ENCODE data around the gene FBH1. TPM values are rescaled to one million over a fixed set of nuclear protein-coding genes. Genes with fewer than 3 reads are reported as not detected.

The FBH1 gene
- total RNA-seq, 5 donors from 2014 or later (not counting 1 experiment from before 2014, with no cell fraction given), result 72.8 to 95.5 (median 86.2) TPM

DNA sequence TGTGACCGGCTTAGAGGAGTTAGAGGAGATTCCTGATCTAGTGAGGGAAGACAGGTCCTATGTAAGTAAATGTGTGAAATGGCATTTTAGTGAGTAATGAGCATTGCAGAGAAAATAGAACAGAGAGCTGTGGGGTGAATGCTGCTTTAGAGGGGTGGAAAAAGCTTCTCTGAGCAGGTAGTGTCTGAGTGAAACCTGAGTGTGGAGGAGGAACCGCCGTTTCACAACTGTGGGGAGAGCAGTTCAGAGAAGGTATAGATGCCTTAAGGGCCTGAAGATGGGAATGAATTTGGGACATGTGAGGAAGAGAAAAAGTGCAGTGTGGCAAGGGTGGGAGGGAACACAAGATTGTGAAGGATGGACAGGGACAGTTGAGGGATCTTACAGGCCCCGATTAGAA lies 21.6 kb downstream of the FBH1 start:
- no peak for DNase-seq
- H3K27ac ChIP-seq (ENCODE audit: low read length), result no peak overlapping the region
- Mint-ChIP-seq H3K9me3 (no peaks in the 10 kb centered on the region), H3K27ac (peak overlapping the region in 1 of 2 donors; percentile 35), H3K27me3 (no peaks in the 10 kb centered on the region), H3K36me3 (peaks cover 70% of the 10 kb centered on the region), H3K4me3 (no peak overlapping the region), H3K4me1 (peaks cover 7 to 11% (median 9%) of the 10 kb centered on the region in 3 donors)
- ChIA-PET POLR2A (no interaction called here), CTCF (no interaction called here)
- 82% methylated on average over 3 of the region's 4 CpGs for WGBS (ENCODE audit: insufficient coverage)
- H3K36me3 ChIP-seq (ENCODE audit: control insufficient read depth in 2 of 2, extremely low read depth in 1 of 2, insufficient read depth in 1 of 2, low read length in 1 of 2), result peaks cover 27 to 76% of the 10 kb centered on the region in 2 donors
- H3K4me3 ChIP-seq (ENCODE audit: control insufficient read depth in 1 of 2, extremely low read depth in 1 of 2, low read length in 1 of 2), result no peak overlapping the region
- no peaks in the 10 kb centered on the region for H3K27me3 ChIP-seq (replicated peaks in 1 of 2; ENCODE audit: control insufficient read depth in 2 of 2, extremely low read depth in 1 of 2, insufficient read depth in 2 of 2, low read length in 1 of 2)
- H3K9me3 ChIP-seq, result no peaks in the 10 kb centered on the region
- H3K4me1 ChIP-seq (ENCODE audit: control insufficient read depth in 1 of 2, extremely low read depth in 1 of 2, insufficient read depth in 2 of 2, low read length in 2 of 2), result no peaks in the 10 kb centered on the region
- ATAC-seq (replicated peaks in 1 of 4), result no peak

DNA sequence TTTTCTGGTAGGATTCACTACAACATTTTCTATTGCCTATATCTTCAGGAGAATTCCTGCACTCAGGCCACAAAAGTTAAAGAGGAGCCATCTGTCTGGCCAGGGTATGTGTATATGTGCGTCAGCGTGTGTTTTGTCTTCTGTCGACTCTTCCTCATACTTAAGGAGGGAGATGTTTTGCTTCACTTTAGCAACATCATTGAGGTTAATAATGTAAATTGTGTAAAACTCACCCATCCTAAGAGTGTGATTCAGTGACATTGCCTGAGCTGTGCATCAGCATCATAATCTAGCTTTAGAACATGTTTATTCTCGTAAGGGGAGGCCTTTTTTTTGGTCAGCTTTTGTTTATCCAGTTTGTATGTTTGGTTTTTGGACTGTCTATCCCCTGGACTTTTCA lies 23.7 kb downstream of the FBH1 start:
- no peaks in the 10 kb centered on the region for H3K27me3 Mint-ChIP-seq

DNA sequence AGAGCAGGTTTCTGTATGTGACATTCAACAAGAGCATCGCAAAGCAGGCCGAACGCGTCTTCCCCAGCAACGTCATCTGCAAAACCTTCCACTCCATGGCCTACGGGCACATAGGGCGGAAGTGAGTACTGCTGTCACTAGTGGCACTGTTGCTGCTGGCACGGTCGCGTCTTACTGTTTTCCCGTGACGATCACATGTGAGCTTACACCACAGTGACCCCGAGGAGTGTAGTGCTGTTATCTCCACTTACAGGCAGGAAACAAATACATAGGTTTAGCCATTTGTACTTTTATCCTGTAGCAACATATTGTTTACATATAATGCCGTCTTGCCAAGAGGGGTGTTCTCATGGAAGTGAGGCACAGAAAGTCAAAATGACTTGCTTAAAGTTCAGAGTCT lies 25.4 kb downstream of the FBH1 start:
- Mint-ChIP-seq H3K27ac (no peak overlapping the region), H3K36me3 (peaks cover 74% of the 10 kb centered on the region), H3K4me1 (peaks cover 0 to 4% (median 0%) of the 10 kb centered on the region in 3 donors), H3K4me3 (no peak overlapping the region), H3K9me3 (no peaks in the 10 kb centered on the region), H3K27me3 (no peaks in the 10 kb centered on the region)
- DNase-seq, result no peak
- CTCF ChIA-PET, result no interaction called here
- Histone ChIP-seq H3K36me3 (ENCODE audit: control insufficient read depth in 2 of 2, extremely low read depth in 1 of 2, insufficient read depth in 1 of 2, low read length in 1 of 2) (peaks cover 33 to 94% of the 10 kb centered on the region in 2 donors), H3K27ac (ENCODE audit: low read length) (no peak overlapping the region), H3K9me3 (no peaks in the 10 kb centered on the region), H3K4me3 (ENCODE audit: control insufficient read depth in 1 of 2, extremely low read depth in 1 of 2, low read length in 1 of 2) (no peak overlapping the region), H3K27me3 (replicated peaks in 1 of 2; ENCODE audit: control insufficient read depth in 2 of 2, extremely low read depth in 1 of 2, insufficient read depth in 2 of 2, low read length in 1 of 2) (no peaks in the 10 kb centered on the region), H3K4me1 (ENCODE audit: control insufficient read depth in 1 of 2, extremely low read depth in 1 of 2, insufficient read depth in 2 of 2, low read length in 2 of 2) (no peaks in the 10 kb centered on the region)
- 95% methylated on average over 13 of the region's 14 CpGs for WGBS (ENCODE audit: insufficient coverage)
- POLR2A ChIA-PET, result no interaction called here
- ATAC-seq (replicated peaks in 1 of 4), result no peak

More for the DNA sequence above, 23.7 kb downstream of the FBH1 start:
- peaks cover 0 to 5% (median 0%) of the 10 kb centered on the region in 3 donors for H3K4me1 Mint-ChIP-seq
- ChIA-PET POLR2A (no interaction called here), CTCF (no interaction called here)
- Histone ChIP-seq H3K4me1 (ENCODE audit: control insufficient read depth in 1 of 2, extremely low read depth in 1 of 2, insufficient read depth in 2 of 2, low read length in 2 of 2) (no peaks in the 10 kb centered on the region), H3K4me3 (ENCODE audit: control insufficient read depth in 1 of 2, extremely low read depth in 1 of 2, low read length in 1 of 2) (no peak overlapping the region), H3K27ac (ENCODE audit: low read length) (no peak overlapping the region), H3K9me3 (no peaks in the 10 kb centered on the region), H3K27me3 (replicated peaks in 1 of 2; ENCODE audit: control insufficient read depth in 2 of 2, extremely low read depth in 1 of 2, insufficient read depth in 2 of 2, low read length in 1 of 2) (no peaks in the 10 kb centered on the region), H3K36me3 (ENCODE audit: control insufficient read depth in 2 of 2, extremely low read depth in 1 of 2, insufficient read depth in 1 of 2, low read length in 1 of 2) (peaks cover 39 to 95% of the 10 kb centered on the region in 2 donors)
- 100% methylated on average over 1 of the region's 4 CpGs for whole genome bisulfite sequencing (ENCODE audit: insufficient coverage)
- H3K27ac Mint-ChIP-seq, result no peak overlapping the region
- H3K9me3 Mint-ChIP-seq, result no peaks in the 10 kb centered on the region
- ATAC-seq (replicated peaks in 1 of 4) (no peak), DNase-seq (no peak)
- peaks cover 78% of the 10 kb centered on the region for H3K36me3 Mint-ChIP-seq
- H3K4me3 Mint-ChIP-seq, result no peak overlapping the region

DNA sequence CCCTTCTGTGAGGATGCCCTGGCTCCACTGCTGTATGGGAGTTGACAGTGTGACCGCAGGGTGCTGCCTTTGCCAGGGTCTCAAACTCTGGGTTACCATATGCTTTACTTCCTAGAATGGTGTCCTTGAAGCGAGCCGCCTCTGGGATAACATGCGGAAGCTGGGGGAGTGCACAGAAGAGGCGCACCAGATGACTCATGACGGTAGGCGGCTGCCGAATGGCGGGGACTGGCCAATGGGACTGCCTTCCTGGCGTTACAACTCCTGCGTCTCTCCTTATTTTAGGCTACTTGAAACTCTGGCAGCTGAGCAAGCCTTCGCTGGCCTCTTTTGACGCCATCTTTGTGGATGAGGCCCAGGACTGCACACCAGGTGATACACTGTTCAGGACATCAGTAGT lies 27.3 kb downstream of the FBH1 start:
- DNase-seq, result no peak
- Histone ChIP-seq H3K9me3 (no peaks in the 10 kb centered on the region), H3K4me1 (ENCODE audit: control insufficient read depth in 1 of 2, extremely low read depth in 1 of 2, insufficient read depth in 2 of 2, low read length in 2 of 2) (no peaks in the 10 kb centered on the region), H3K4me3 (ENCODE audit: control insufficient read depth in 1 of 2, extremely low read depth in 1 of 2, low read length in 1 of 2) (no peak overlapping the region), H3K27ac (ENCODE audit: low read length) (no peak overlapping the region), H3K27me3 (replicated peaks in 1 of 2; ENCODE audit: control insufficient read depth in 2 of 2, extremely low read depth in 1 of 2, insufficient read depth in 2 of 2, low read length in 1 of 2) (no peaks in the 10 kb centered on the region), H3K36me3 (ENCODE audit: control insufficient read depth in 2 of 2, extremely low read depth in 1 of 2, insufficient read depth in 1 of 2, low read length in 1 of 2) (peaks cover 33 to 95% of the 10 kb centered on the region in 2 donors)
- Mint-ChIP-seq H3K36me3 (peaks cover 80% of the 10 kb centered on the region), H3K4me3 (no peak overlapping the region), H3K4me1 (peaks cover 0 to 4% (median 0%) of the 10 kb centered on the region in 3 donors), H3K27ac (no peak overlapping the region), H3K9me3 (no peaks in the 10 kb centered on the region), H3K27me3 (no peaks in the 10 kb centered on the region)
- CTCF ChIA-PET, result no interaction called here
- ATAC-seq (replicated peaks in 1 of 4), result no peak
- POLR2A ChIA-PET, result no interaction called here
- WGBS (ENCODE audit: insufficient coverage), result 98% methylated on average over 13 of the region's 13 CpGs

DNA sequence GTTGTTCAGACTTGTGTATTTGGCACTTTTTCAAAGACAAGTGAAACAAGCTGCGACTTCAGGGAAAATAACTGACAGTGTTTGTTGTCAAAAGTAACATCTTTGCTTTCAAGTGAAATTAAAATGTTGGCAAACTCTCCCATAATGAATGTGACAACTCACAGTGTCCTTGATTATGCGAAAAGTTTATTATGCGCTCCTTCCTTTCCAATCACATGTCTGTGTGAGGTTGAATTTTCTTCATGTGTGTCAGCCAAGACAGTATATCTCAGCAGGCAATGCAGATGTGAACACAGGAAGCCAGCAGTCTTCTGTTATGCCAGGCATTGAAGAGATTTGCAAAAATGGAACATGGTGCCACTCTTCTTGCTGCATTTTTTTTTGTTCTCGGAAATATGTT lies 28.7 kb downstream of the FBH1 start:
- Mint-ChIP-seq H3K27ac (no peak overlapping the region), H3K4me1 (no peaks in the 10 kb centered on the region), H3K36me3 (peaks cover 80% of the 10 kb centered on the region), H3K9me3 (no peaks in the 10 kb centered on the region), H3K27me3 (no peaks in the 10 kb centered on the region), H3K4me3 (no peak overlapping the region)
- Histone ChIP-seq H3K4me1 (ENCODE audit: control insufficient read depth in 1 of 2, extremely low read depth in 1 of 2, insufficient read depth in 2 of 2, low read length in 2 of 2) (no peaks in the 10 kb centered on the region), H3K4me3 (ENCODE audit: control insufficient read depth in 1 of 2, extremely low read depth in 1 of 2, low read length in 1 of 2) (no peak overlapping the region), H3K27ac (ENCODE audit: low read length) (no peak overlapping the region), H3K36me3 (ENCODE audit: control insufficient read depth in 2 of 2, extremely low read depth in 1 of 2, insufficient read depth in 1 of 2, low read length in 1 of 2) (peaks cover 39 to 95% of the 10 kb centered on the region in 2 donors), H3K9me3 (no peaks in the 10 kb centered on the region), H3K27me3 (replicated peaks in 1 of 2; ENCODE audit: control insufficient read depth in 2 of 2, extremely low read depth in 1 of 2, insufficient read depth in 2 of 2, low read length in 1 of 2) (no peaks in the 10 kb centered on the region)
- ATAC-seq (replicated peaks in 1 of 4) (no peak), DNase-seq (no peak)
- CTCF ChIA-PET, result no interaction called here
- 100% methylated on average over 2 of the region's 4 CpGs for WGBS (ENCODE audit: insufficient coverage)
- POLR2A ChIA-PET, result no interaction called here

DNA sequence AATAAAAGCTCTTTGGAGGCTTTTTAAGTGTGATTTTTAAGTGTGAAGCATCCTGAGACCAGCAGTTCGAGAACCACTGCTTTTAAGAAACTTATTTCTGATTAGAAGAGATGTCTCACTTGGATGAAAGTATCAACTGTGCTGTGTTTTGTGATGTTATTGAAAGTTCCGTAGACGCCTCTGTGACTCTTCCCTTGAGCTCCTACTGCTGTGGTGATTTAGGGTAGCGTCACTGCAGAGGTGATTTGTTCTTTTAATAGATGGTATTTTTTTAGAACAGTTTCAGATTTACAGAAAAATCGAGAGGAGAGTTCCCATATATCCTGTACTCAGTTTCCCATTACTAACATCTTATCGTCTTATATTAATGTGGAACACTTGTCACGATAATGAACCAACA lies 29.5 kb downstream of the FBH1 start:
- no peaks in the 10 kb centered on the region for H3K9me3 Mint-ChIP-seq
- no peak for ATAC-seq (replicated peaks in 1 of 4)
- Histone ChIP-seq H3K9me3 (no peaks in the 10 kb centered on the region), H3K36me3 (ENCODE audit: control insufficient read depth in 2 of 2, extremely low read depth in 1 of 2, insufficient read depth in 1 of 2, low read length in 1 of 2) (peaks cover 38 to 93% of the 10 kb centered on the region in 2 donors), H3K27ac (ENCODE audit: low read length) (no peak overlapping the region), H3K27me3 (replicated peaks in 1 of 2; ENCODE audit: control insufficient read depth in 2 of 2, extremely low read depth in 1 of 2, insufficient read depth in 2 of 2, low read length in 1 of 2) (no peaks in the 10 kb centered on the region), H3K4me3 (ENCODE audit: control insufficient read depth in 1 of 2, extremely low read depth in 1 of 2, low read length in 1 of 2) (no peak overlapping the region), H3K4me1 (ENCODE audit: control insufficient read depth in 1 of 2, extremely low read depth in 1 of 2, insufficient read depth in 2 of 2, low read length in 2 of 2) (no peaks in the 10 kb centered on the region)
- no peak for DNase-seq
- H3K36me3 Mint-ChIP-seq, result peaks cover 80% of the 10 kb centered on the region
- no peaks in the 10 kb centered on the region for H3K4me1 Mint-ChIP-seq
- WGBS (ENCODE audit: insufficient coverage), result 80% methylated on average over 1 of the region's 7 CpGs
- ChIA-PET CTCF (no interaction called here), POLR2A (no interaction called here)
- no peak overlapping the region for H3K4me3 Mint-ChIP-seq
- no peak overlapping the region for H3K27ac Mint-ChIP-seq
- H3K27me3 Mint-ChIP-seq, result no peaks in the 10 kb centered on the region

DNA sequence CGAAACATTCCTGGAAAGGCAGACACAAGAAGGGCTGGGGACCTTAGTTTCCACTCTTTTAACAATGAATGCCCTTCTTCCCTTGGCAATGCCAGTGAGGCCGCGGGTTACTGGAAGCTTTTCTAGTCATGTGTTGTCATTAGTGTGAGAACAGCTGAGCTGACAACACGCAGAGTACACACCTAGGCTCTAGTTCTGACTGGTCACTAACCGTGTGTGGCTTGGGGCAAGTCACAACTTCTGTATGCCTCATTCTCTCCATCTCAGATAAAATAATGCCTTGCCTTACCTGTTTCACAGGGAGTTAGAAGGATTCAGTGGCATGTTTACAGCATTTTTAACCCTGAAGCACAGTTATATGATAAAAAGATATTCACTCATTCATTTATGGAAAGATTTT lies 31.7 kb downstream of the FBH1 start:
- Histone ChIP-seq H3K4me1 (ENCODE audit: control insufficient read depth in 1 of 2, extremely low read depth in 1 of 2, insufficient read depth in 2 of 2, low read length in 2 of 2) (no peaks in the 10 kb centered on the region), H3K27me3 (replicated peaks in 1 of 2; ENCODE audit: control insufficient read depth in 2 of 2, extremely low read depth in 1 of 2, insufficient read depth in 2 of 2, low read length in 1 of 2) (no peaks in the 10 kb centered on the region), H3K36me3 (ENCODE audit: control insufficient read depth in 2 of 2, extremely low read depth in 1 of 2, insufficient read depth in 1 of 2, low read length in 1 of 2) (peaks cover 38 to 90% of the 10 kb centered on the region in 2 donors), H3K4me3 (ENCODE audit: control insufficient read depth in 1 of 2, extremely low read depth in 1 of 2, low read length in 1 of 2) (no peak overlapping the region), H3K9me3 (no peaks in the 10 kb centered on the region), H3K27ac (ENCODE audit: low read length) (no peak overlapping the region)
- no peak for DNase-seq
- 100% methylated on average over 1 of the region's 5 CpGs for WGBS (ENCODE audit: insufficient coverage)
- Mint-ChIP-seq H3K4me3 (no peak overlapping the region), H3K4me1 (no peaks in the 10 kb centered on the region), H3K27me3 (no peaks in the 10 kb centered on the region), H3K36me3 (peaks cover 73% of the 10 kb centered on the region), H3K27ac (no peak overlapping the region), H3K9me3 (no peaks in the 10 kb centered on the region)
- ATAC-seq (replicated peaks in 1 of 4), result no peak
- POLR2A ChIA-PET, result no interaction called here
- CTCF ChIA-PET, result no interaction called here
